Astrocyte (in vitro differentiated cells and primary cell): ENCODE results near the gene OR52N1.

Source experiments
- EZH2 ChIP-seq: IDR thresholded peaks from 2 replicates; pipeline ENCODE4 v1.6.1; 2012; ENCODE audit warnings: mild to moderate bottlenecking, low read length, inconsistent platforms; ENCODE audit not compliant: insufficient read depth
- TF ChIP-seq, protein P1 (sequence below): IDR thresholded peaks from 2 replicates; pipeline ENCODE4 v1.5.1; 2011; ENCODE audit warnings: low read depth, mild to moderate bottlenecking, inconsistent platforms, low read length, moderate library complexity; ENCODE audit not compliant: insufficient read depth

DNA sequence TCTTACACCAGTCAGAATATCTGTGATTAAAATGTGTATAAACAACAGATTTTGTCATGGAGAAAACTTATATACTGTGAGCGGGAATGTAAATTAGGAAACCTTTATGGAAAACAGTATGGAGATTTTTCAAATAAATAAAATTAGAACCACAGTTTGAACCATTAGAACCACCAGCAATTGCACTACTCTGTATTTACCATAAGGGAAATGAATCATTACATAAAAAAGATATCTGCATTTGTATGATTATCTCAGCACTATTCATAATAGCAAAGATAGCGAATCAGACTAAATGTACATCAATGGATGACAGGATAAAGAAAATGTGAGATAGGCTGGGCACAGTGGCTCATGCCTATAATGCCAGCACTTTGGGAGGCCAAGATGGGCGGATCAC, 44.5 kb downstream of the OR52N1 start:
- TF ChIP-seq, protein P1, sequence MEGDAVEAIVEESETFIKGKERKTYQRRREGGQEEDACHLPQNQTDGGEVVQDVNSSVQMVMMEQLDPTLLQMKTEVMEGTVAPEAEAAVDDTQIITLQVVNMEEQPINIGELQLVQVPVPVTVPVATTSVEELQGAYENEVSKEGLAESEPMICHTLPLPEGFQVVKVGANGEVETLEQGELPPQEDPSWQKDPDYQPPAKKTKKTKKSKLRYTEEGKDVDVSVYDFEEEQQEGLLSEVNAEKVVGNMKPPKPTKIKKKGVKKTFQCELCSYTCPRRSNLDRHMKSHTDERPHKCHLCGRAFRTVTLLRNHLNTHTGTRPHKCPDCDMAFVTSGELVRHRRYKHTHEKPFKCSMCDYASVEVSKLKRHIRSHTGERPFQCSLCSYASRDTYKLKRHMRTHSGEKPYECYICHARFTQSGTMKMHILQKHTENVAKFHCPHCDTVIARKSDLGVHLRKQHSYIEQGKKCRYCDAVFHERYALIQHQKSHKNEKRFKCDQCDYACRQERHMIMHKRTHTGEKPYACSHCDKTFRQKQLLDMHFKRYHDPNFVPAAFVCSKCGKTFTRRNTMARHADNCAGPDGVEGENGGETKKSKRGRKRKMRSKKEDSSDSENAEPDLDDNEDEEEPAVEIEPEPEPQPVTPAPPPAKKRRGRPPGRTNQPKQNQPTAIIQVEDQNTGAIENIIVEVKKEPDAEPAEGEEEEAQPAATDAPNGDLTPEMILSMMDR, result no peak
- no peak for TF ChIP-seq EZH2
